Measurements from ENCODE around the gene SCD5. TPM values are rescaled to one million over a fixed set of nuclear protein-coding genes. Genes with fewer than 3 reads are reported as not detected.

Gene SCD5
- total RNA-seq, 1 donor from 2014 or later = 36.6 TPM

DNA sequence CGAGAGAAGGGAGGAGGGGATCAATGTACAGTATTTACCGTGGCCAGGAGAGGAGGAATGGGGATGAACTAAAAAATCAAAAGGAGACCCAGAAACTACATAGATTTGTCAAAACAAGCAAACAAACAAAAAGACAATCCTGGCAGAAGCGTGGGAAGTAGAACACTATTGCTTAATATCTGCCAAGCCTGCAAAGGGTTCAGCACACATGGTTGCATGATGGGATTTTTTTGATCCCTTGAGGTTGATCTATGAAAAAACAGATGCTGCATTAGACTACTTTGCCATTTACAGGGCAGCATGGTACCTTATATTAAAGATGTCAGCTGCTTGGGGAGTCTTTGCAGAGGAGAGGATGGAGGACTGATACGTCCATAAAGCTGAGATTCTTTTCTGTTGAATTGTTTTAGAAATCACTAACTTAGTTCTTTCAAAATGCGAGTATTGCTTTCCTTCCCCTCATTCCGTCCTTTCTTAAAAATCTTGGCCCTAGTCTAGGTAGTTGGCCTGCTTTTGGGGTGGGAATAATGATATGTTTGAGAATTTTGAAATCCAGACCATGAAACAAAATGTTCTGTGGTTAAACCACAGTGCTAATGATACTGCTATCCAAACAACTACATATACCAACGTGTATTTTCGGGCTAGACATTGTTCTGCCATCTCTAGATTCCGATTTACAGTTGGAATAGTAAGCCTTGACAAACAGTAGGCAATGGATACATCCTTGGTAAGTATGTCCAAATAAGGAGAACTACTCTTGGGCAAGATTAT, 197.2 kb downstream of the SCD5 start:
- no peaks in the 10 kb centered on the region for H3K36me3 Mint-ChIP-seq
- H3K4me1 Mint-ChIP-seq (ENCODE audit: unreplicated experiment) = no peaks in the 10 kb centered on the region
- no peaks in the 10 kb centered on the region for H3K9me3 Mint-ChIP-seq
- peaks cover 18% of the 10 kb centered on the region for H3K27me3 Mint-ChIP-seq
- no peak overlapping the region for H3K4me3 Mint-ChIP-seq
- TF ChIP-seq CTCF (conservative IDR thresholded peaks at IDR 0.05) = no peak
- no peak for DNase-seq (ENCODE audit: extremely low spot score, unreplicated experiment)
- H3K27ac Mint-ChIP-seq = no peak overlapping the region

DNA sequence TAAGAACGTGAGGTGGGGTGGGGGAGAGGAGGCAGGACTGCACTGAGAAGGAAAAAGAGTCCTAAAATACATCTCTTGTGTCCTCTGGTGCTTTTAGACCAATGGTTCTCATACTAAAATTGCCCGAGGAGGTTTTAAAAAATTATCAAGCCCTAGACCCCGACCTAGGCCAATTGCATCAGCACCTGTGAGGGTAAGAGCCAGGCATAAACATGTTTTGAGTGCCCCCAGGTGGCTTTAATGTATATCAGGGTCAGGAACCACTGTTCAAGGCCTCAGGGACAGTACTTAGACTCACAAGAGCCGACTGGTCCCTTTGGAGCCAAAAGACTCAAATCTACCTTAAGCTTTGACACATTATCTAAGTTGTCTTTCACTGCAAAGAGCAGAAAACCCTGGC, 199.3 kb downstream of the SCD5 start:
- no peak overlapping the region for H3K27ac Mint-ChIP-seq
- H3K27me3 Mint-ChIP-seq = peaks cover 15% of the 10 kb centered on the region
- no peaks in the 10 kb centered on the region for H3K9me3 Mint-ChIP-seq
- no peak for DNase-seq (ENCODE audit: extremely low spot score, unreplicated experiment)
- H3K36me3 Mint-ChIP-seq = no peaks in the 10 kb centered on the region
- H3K4me3 Mint-ChIP-seq = no peak overlapping the region
- peak; percentile 21 for TF ChIP-seq CTCF (conservative IDR thresholded peaks at IDR 0.05)
- H3K4me1 Mint-ChIP-seq (ENCODE audit: unreplicated experiment) = no peaks in the 10 kb centered on the region

GRCh38 chr4:82594456-82594855, 204.1 kb downstream of the SCD5 start:
- TF ChIP-seq CTCF (conservative IDR thresholded peaks at IDR 0.05) = no peak
- Mint-ChIP-seq H3K27me3 (peaks cover 21% of the 10 kb centered on the region), H3K9me3 (no peaks in the 10 kb centered on the region), H3K4me1 (ENCODE audit: unreplicated experiment) (no peaks in the 10 kb centered on the region), H3K36me3 (no peaks in the 10 kb centered on the region), H3K27ac (no peak overlapping the region), H3K4me3 (no peak overlapping the region)
- DNase-seq (ENCODE audit: extremely low spot score, unreplicated experiment) = no peak

GRCh38 chr4:82593411-82593810, 205.2 kb downstream of the SCD5 start:
- H3K27ac Mint-ChIP-seq = no peak overlapping the region
- H3K27me3 Mint-ChIP-seq = peaks cover 21% of the 10 kb centered on the region
- no peak for TF ChIP-seq CTCF (conservative IDR thresholded peaks at IDR 0.05)
- no peaks in the 10 kb centered on the region for H3K36me3 Mint-ChIP-seq
- no peak overlapping the region for H3K4me3 Mint-ChIP-seq
- H3K9me3 Mint-ChIP-seq = no peaks in the 10 kb centered on the region
- no peaks in the 10 kb centered on the region for H3K4me1 Mint-ChIP-seq (ENCODE audit: unreplicated experiment)
- DNase-seq (ENCODE audit: extremely low spot score, unreplicated experiment) = no peak

- TF ChIP-seq CTCF (conservative IDR thresholded peaks at IDR 0.05) = no peak
- Mint-ChIP-seq H3K36me3 (no peaks in the 10 kb centered on the region), H3K27ac (no peak overlapping the region), H3K9me3 (no peaks in the 10 kb centered on the region), H3K4me3 (no peak overlapping the region), H3K27me3 (peaks cover 19% of the 10 kb centered on the region), H3K4me1 (ENCODE audit: unreplicated experiment) (no peaks in the 10 kb centered on the region)
- no peak for DNase-seq (ENCODE audit: extremely low spot score, unreplicated experiment)
These were observed 206.0 kb downstream of the SCD5 start for GRCh38 chr4:82592639-82593038.

Data from type B pancreatic cell (in vitro differentiated cells).